VCaP (cell line): ENCODE data around the gene TAGAP.

ENCODE experiments used
- H3K27ac ChIP-seq: fragments of 450-650 bp; 2 replicates; pipeline ENCODE4 v1.5.1; 2017
- CTCF ChIP-seq: fragments of 450-650 bp; conservative IDR thresholded peaks from 2 replicates; pipeline ENCODE4 v1.5.1; 2017; ENCODE audit warnings: mild to moderate bottlenecking, moderate library complexity

TAGAP gene

DNA sequence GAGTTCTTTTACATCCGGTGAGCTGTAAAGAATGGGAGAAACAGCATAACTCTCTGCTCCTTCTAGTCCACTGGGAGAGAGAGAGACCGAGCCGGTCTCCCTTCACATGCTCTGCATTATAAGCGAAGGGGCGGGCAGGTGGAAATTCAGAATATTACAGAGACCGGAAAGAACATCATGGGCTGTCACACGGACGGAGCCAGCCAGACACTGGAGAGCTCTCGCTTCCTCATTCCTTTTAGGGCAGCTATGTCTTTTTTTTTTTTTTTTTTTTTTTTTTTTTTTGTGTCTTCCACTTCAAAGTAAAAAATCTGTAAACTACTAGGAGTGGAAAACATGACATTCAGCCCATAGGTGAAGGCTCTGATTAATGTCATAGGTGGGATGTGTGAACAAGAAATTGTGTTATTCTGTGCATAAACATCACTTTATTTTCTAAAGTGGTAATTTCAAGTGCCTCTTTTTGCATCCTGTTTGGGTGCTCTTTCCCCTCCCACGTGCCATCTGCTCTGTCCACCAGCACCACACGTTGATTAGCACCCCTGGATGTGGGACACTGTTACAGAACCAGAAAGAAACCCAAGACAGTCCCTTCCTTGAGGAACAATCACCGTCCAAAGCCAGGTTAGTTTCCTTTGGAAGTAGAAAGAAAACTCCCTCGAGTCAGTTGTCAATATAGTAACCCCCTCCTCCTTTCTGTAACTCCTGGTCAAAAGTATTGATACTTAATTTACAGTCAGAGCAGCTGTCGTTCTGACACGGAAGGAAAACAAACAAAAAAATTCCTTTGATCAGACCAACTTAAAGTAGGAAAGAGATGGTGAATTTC is at the start of gene TAGAP:
Gene TAGAP, minus strand, starts transcription at position 93 of the 829 bp plus-strand sequence. CDS start 845 bp downstream, outside the sequence.
- TF ChIP-seq CTCF = no peak
- no peak within 1 kb of the TSS for H3K27ac ChIP-seq

- H3K27ac ChIP-seq = no peak overlapping the region
- TF ChIP-seq CTCF = no peak
Measured at GRCh38 chr6:159093609-159094443, 49.0 kb upstream of the TAGAP start.

DNA sequence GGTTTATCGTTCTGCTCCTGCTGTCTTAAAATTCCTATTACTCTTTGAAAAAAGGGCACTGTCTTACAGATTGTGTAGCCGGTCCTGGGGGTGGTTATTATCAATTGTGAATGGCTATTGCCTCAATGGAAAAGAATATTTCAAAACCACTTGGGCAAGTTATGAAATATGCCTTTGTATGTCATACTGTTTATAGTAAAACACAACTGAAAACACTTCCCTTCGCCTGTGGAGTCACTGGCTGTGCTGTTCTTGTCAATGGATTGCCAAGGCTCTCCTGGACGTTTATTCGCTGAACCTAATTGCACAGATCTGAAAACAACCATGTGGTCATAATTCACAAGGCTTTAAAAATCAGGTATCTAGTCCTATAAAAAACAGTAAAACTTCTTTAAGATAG is 47.8 kb upstream of the TAGAP start:
- no peak overlapping the region for H3K27ac ChIP-seq
- TF ChIP-seq CTCF = no peak

DNA sequence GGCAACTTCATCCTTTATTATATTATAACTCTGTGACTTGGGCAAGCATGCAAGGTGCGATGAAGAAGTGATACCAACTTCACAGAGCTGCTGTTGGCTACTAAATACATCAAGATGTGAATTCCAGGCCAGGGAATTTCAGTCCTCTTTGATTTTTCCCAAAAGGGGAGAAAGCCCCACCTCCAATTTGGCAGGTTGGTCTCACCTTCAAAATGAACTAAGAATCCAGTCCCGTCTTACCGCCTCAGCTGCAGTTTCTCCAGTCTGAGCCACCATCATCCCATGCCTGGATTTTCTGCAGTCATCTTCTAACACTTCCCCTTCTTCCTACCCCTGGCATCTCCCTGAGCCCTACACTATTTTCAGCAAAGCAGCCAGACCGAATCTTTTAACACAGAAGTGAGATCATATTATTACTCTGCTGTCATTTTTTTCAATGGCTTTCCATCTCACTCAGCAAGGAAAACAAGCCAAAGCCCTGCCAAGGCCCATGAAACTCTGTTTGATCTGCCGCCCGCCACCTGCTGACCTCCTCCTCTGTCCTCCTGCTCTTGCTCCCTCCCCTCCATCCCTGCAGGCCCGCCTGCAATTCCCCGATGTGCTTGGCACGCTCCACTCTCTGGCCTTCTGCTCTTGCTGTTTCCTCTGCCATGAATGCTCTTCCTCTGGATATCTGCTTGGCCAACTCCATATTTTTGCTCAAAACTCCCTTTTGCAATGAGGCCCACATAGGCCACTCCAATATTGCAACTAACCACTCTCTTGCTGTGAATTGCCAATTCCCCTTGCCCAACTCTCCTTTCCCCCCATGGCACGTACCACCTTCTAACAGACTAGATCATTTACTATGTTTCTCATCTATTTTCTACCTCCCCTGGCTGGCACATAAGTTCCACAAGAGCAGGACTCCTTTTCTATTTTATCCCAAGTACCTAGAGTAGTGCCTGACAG is 46.0 kb upstream of the TAGAP start:
- H3K27ac ChIP-seq = no peak overlapping the region
- TF ChIP-seq CTCF = no peak

DNA sequence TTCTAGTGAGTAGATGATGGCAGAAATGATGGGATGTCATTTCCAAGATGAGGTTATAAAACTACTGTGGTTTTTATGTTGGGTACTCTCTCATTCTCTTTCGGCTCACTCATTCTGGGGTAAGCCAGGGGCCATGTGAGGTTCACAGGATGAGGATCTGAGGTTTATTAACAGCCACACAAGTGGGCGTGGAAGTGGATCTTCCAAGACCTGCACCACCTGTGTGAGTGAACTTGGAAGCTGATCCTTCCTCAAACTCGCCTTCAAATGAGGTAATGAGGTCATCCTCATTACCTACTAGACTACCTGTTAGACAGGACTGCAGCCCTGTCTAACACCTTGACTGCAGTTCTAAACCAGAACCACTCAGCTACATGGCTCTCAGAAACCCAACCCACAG is 45.1 kb upstream of the TAGAP start:
- no peak for TF ChIP-seq CTCF
- no peak overlapping the region for H3K27ac ChIP-seq

DNA sequence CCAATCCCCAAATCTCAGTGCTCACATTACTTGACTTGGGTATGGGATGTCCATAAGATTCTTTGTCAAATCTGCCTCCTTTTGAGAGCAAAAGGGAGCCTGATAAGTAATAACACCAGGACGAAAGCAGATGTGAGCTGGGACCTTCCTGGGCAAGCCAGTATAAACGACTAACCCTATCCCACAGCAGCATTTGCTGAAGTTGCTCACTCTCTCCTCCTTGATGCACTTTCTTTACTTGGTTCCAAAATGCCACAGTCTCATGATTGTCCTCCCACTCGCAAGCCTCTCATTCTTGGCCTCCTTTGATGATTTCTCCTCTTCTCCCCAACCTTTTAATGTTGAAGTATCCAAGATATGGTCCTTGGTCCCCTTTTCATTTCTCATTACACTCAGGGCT is 44.7 kb upstream of the TAGAP start:
- H3K27ac ChIP-seq = no peak overlapping the region
- no peak for TF ChIP-seq CTCF
